GM18861 (cell line): ENCODE data around the gene GSC.
"Not testable (repeated sequence)": the region's sequence is repeated elsewhere in the genome, so short reads cannot be mapped to it uniquely, and the experiment has no call there.

ENCODE experiments used
- ATAC-seq: cut with Tn5 transposase; IDR thresholded peaks from one replicate; pipeline ENCODE4 v1.9.1; 2021; ENCODE audit not compliant: unreplicated experiment

Gene GSC

GRCh38 chr14:94769391-94770250, at the start of gene GSC:
Gene GSC, minus strand, starts transcription at chr14:94770113. Its CDS starts 98 bp downstream, at chr14:94770015.
- ATAC-seq: no peak

GRCh38 chr14:94819531-94819930, 49.6 kb upstream of the GSC start:
- no peak for ATAC-seq

GRCh38 chr14:94816113-94816512, 46.2 kb upstream of the GSC start:
- ATAC-seq: no peak

GRCh38 chr14:94805680-94806288, 35.9 kb upstream of the GSC start:
- ATAC-seq: no peak

GRCh38 chr14:94801225-94801624, 31.3 kb upstream of the GSC start:
- no peak for ATAC-seq

- ATAC-seq: not testable (repeated sequence)
Measured at GRCh38 chr14:94800764-94801163, 30.9 kb upstream of the GSC start.

- ATAC-seq: no peak
Measured at GRCh38 chr14:94797887-94798286, 28.0 kb upstream of the GSC start.

GRCh38 chr14:94796278-94796677, 26.4 kb upstream of the GSC start:
- ATAC-seq: no peak

GRCh38 chr14:94795372-94795771, 25.5 kb upstream of the GSC start:
- ATAC-seq: no peak

GRCh38 chr14:94793901-94794300, 24.0 kb upstream of the GSC start:
- ATAC-seq: no peak

GRCh38 chr14:94787655-94788054, 17.7 kb upstream of the GSC start:
- ATAC-seq: no peak

GRCh38 chr14:94787092-94787491, 17.2 kb upstream of the GSC start:
- no peak for ATAC-seq

GRCh38 chr14:94780536-94781399, 10.9 kb upstream of the GSC start:
- no peak for ATAC-seq

- ATAC-seq: no peak
Measured at GRCh38 chr14:94779713-94780112, 9.8 kb upstream of the GSC start.

GRCh38 chr14:94775871-94776210, 5.9 kb upstream of the GSC start:
- no peak for ATAC-seq

- ATAC-seq: no peak
Measured at GRCh38 chr14:94775091-94775870, 5.4 kb upstream of the GSC start.

GRCh38 chr14:94774344-94775090, 4.6 kb upstream of the GSC start:
- no peak for ATAC-seq

- ATAC-seq: no peak
Measured at GRCh38 chr14:94773655-94774343, 3.9 kb upstream of the GSC start.

GRCh38 chr14:94773061-94773648, 3.2 kb upstream of the GSC start:
- no peak for ATAC-seq
